Measurements from ENCODE around the gene LILRA2.
A peak's percentile ranks its signal among the peaks of the same experiment; 100 is the strongest.
"Not testable (repeated sequence)": the region's sequence is repeated elsewhere in the genome, so short reads cannot be mapped to it uniquely, and the experiment has no call there.

Gene LILRA2

GRCh38 chr19:54608205-54608604, 34.6 kb downstream of the LILRA2 start:
- peak in 1 of 10 donors; percentile 6 for DNase-seq
- intact Hi-C loops (cut with DNase I) = no loop called here

- intact Hi-C loops (cut with DNase I) = no loop called here
- DNase-seq = peak in 2 of 10 donors; percentile 59 to 73
Observed at GRCh38 chr19:54608792-54609191, 35.2 kb downstream of the LILRA2 start.

GRCh38 chr19:54609356-54609791, 35.8 kb downstream of the LILRA2 start:
- intact Hi-C loops (cut with DNase I) = no loop called here
- DNase-seq = peak in 2 of 10 donors; percentile 38 to 73

- DNase-seq = no peak
- intact Hi-C loops (cut with DNase I) = no loop called here
Observed at GRCh38 chr19:54612428-54612827, 38.8 kb downstream of the LILRA2 start.

- DNase-seq = no peak
- intact Hi-C loops (cut with DNase I) = no loop called here
Observed at GRCh38 chr19:54614726-54615125, 41.1 kb downstream of the LILRA2 start.

- intact Hi-C loops (cut with DNase I) = no loop called here
- DNase-seq = no peak
Observed at GRCh38 chr19:54616057-54616456, 42.5 kb downstream of the LILRA2 start.

- intact Hi-C loops (cut with DNase I) = no loop called here
- DNase-seq = peak in 1 of 10 donors; percentile 41
Observed at GRCh38 chr19:54616821-54617560, 43.4 kb downstream of the LILRA2 start.

- intact Hi-C loops (cut with DNase I) = no loop called here
- no peak for DNase-seq
Observed at GRCh38 chr19:54620464-54620863, 46.9 kb downstream of the LILRA2 start.

- intact Hi-C loops (cut with DNase I) = no loop called here
- DNase-seq = no peak
Observed at GRCh38 chr19:54622431-54622830, 48.8 kb downstream of the LILRA2 start.

- intact Hi-C loops (cut with DNase I); DNase-seq: not testable (repeated sequence)
Observed at GRCh38 chr19:54624234-54624633, 50.6 kb downstream of the LILRA2 start.

GRCh38 chr19:54624934-54625730, 51.5 kb downstream of the LILRA2 start:
- peak in 1 of 10 donors; percentile 44 for DNase-seq
- intact Hi-C loops (cut with DNase I) = not testable (repeated sequence)

- intact Hi-C loops (cut with DNase I) = no loop called here
- DNase-seq = no peak
Observed at GRCh38 chr19:54626757-54627156, 53.2 kb downstream of the LILRA2 start.

GRCh38 chr19:54627912-54628311, 54.3 kb downstream of the LILRA2 start:
- DNase-seq; intact Hi-C loops (cut with DNase I): not testable (repeated sequence)

- intact Hi-C loops (cut with DNase I) = not testable (repeated sequence)
Observed at GRCh38 chr19:54630262-54630661, 56.7 kb downstream of the LILRA2 start, which contains the start of gene LILRB1. Gene LILRB1 (plus strand): TSS chr19:54630484. CDS start chr19:54631074, 590 bp downstream.

GRCh38 chr19:54630782-54631181, 57.2 kb downstream of the LILRA2 start:
- intact Hi-C loops (cut with DNase I) = no loop called here
- DNase-seq = no peak

More at GRCh38 chr19:54630262-54630661, 56.7 kb downstream of the LILRA2 start, which contains the start of gene LILRB1:
- not testable (repeated sequence) for DNase-seq

GRCh38 chr19:54631489-54632337, 58.1 kb downstream of the LILRA2 start:
- intact Hi-C loops (cut with DNase I) = not testable (repeated sequence)

GRCh38 chr19:54632517-54632916, 58.9 kb downstream of the LILRA2 start:
- DNase-seq; intact Hi-C loops (cut with DNase I): not testable (repeated sequence)

More at GRCh38 chr19:54631489-54632337, 58.1 kb downstream of the LILRA2 start:
- not testable (repeated sequence) for DNase-seq

- intact Hi-C loops (cut with DNase I) = no loop called here
- no peak for DNase-seq
Observed at GRCh38 chr19:54633401-54633800, 59.8 kb downstream of the LILRA2 start.

GRCh38 chr19:54636081-54636480, 62.5 kb downstream of the LILRA2 start:
- intact Hi-C loops (cut with DNase I); DNase-seq: not testable (repeated sequence)

GRCh38 chr19:54638683-54639082, 65.1 kb downstream of the LILRA2 start:
- peak in 1 of 10 donors; percentile 55 for DNase-seq
- intact Hi-C loops (cut with DNase I) = no loop called here
